A549 (cell line): ENCODE measurements around the gene AGPAT2.

Experiments
- MAFK ChIP-seq: fragments of 450-650 bp; IDR thresholded peaks from 2 replicates; pipeline ENCODE4 v1.6.1; 2014; ENCODE audit not compliant: partially characterized antibody
- NFE2L2 ChIP-seq: fragments of 150-350 bp; conservative IDR thresholded peaks from 2 replicates; pipeline ENCODE4 v1.6.1; 2014; ENCODE audit warnings: low read length
- TF ChIP-seq, protein P1 (sequence below): fragments of >200 bp; sonication (Bioruptor Twin); formaldehyde crosslinking; IDR thresholded peaks from 3 replicates; pipeline ENCODE4 v1.5.1; 2016

GRCh38 chr9:136694163-136694871 is 7.1 kb upstream of the AGPAT2 start:
- TF ChIP-seq MAFK (no peak), NFE2L2 (no peak)
- TF ChIP-seq, protein P1, sequence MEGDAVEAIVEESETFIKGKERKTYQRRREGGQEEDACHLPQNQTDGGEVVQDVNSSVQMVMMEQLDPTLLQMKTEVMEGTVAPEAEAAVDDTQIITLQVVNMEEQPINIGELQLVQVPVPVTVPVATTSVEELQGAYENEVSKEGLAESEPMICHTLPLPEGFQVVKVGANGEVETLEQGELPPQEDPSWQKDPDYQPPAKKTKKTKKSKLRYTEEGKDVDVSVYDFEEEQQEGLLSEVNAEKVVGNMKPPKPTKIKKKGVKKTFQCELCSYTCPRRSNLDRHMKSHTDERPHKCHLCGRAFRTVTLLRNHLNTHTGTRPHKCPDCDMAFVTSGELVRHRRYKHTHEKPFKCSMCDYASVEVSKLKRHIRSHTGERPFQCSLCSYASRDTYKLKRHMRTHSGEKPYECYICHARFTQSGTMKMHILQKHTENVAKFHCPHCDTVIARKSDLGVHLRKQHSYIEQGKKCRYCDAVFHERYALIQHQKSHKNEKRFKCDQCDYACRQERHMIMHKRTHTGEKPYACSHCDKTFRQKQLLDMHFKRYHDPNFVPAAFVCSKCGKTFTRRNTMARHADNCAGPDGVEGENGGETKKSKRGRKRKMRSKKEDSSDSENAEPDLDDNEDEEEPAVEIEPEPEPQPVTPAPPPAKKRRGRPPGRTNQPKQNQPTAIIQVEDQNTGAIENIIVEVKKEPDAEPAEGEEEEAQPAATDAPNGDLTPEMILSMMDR, result peak; percentile 90
